ENCODE measurements around the gene FXYD3.

The FXYD3 gene

DNA sequence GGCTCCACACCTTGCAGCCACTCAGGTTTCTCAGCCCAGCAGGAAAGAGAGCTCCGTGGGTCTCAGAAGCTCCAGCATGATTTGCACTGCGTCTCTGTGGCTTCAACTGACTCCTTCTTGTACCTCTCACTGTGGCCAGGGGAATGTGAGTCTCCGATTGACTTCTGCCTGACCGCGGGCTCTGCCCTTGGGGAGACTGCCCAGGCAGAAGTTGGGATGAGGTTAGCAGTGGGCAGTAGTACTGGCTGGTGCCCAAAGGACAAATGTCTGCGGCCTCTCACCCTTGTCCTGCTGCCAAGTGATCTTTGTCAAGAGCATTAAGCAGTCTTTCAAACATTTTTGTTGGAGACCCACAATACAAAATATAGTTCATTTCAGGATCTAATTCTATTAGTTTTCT is 34.4 kb upstream of the FXYD3 start:
- TF ChIP-seq, protein P1, sequence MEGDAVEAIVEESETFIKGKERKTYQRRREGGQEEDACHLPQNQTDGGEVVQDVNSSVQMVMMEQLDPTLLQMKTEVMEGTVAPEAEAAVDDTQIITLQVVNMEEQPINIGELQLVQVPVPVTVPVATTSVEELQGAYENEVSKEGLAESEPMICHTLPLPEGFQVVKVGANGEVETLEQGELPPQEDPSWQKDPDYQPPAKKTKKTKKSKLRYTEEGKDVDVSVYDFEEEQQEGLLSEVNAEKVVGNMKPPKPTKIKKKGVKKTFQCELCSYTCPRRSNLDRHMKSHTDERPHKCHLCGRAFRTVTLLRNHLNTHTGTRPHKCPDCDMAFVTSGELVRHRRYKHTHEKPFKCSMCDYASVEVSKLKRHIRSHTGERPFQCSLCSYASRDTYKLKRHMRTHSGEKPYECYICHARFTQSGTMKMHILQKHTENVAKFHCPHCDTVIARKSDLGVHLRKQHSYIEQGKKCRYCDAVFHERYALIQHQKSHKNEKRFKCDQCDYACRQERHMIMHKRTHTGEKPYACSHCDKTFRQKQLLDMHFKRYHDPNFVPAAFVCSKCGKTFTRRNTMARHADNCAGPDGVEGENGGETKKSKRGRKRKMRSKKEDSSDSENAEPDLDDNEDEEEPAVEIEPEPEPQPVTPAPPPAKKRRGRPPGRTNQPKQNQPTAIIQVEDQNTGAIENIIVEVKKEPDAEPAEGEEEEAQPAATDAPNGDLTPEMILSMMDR (IDR thresholded peaks at IDR 0.05; ENCODE audit: insufficient read depth, low read length, poor library complexity, severe bottlenecking), result no peak
- Histone ChIP-seq H3K36me3 (ENCODE audit: control insufficient read depth, insufficient read depth, low read length) (no peaks in the 10 kb centered on the region), H3K27me3 (replicated peaks; ENCODE audit: control insufficient read depth, insufficient read depth, low read length) (no peaks in the 10 kb centered on the region), H3K4me3 (replicated peaks; ENCODE audit: low read depth, low read length) (no peak overlapping the region)
- no peak for DNase-seq (ENCODE audit: extremely low read depth, insufficient read length)

DNA sequence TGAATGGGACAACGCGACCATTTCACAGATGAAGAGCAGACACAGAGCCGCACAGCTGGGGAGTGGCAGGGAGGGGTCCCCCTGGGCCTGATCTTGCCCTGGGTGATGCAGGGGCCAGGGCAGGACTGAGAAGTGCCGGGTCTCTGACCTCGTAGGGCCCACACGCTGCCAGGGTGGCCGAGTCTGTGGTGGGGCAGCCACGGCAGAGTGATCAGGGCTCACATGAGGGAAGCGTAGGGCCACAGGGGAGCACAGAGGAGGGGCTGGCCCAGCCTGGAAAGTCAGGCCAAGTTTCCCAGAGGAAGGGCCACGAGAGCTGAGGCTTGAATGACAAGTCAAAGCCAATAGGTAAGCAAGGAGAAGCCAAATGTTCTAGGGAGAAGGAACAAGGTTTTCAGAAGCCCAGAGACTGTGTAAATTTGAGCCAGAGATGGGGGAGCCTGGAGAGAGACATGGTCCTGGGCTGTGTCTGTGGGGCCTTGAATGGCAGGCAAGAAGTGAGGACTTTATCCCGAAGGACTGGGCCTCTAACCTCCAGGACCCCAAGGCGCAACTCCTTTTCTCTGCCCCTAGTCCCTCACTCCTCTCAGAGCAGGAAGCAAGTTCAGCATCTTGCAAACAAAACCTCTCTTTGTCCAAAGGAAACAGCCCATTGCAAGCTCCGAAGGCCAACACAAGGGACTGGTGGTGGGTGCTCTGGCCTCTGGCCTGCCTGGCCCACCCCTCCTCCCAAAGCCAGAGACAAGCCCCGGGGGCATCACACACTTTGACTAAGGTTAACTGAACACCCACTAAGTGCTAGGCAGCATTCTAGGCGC is 31.7 kb upstream of the FXYD3 start:
- Histone ChIP-seq H3K27me3 (replicated peaks; ENCODE audit: control insufficient read depth, insufficient read depth, low read length) (no peaks in the 10 kb centered on the region), H3K36me3 (ENCODE audit: control insufficient read depth, insufficient read depth, low read length) (no peaks in the 10 kb centered on the region), H3K4me3 (replicated peaks; ENCODE audit: low read depth, low read length) (no peak overlapping the region)
- TF ChIP-seq, protein P1 (IDR thresholded peaks at IDR 0.05; ENCODE audit: insufficient read depth, low read length, poor library complexity, severe bottlenecking), result no peak
- no peak for DNase-seq (ENCODE audit: extremely low read depth, insufficient read length)

DNA sequence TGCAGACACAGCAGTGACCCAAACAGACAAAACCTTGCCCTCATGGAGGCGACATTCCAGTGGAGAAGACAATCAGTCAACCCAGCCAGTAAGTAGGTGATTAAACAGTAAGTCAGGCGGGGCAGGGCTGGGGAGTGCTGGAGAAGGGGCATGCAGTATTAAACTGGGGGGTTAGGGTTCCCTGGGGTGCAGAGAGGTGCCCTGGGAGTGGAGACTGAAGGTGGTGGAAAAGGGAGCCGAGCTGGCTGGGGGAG is 31.2 kb upstream of the FXYD3 start:
- no peak for DNase-seq (ENCODE audit: extremely low read depth, insufficient read length)
- TF ChIP-seq, protein P1 (IDR thresholded peaks at IDR 0.05; ENCODE audit: insufficient read depth, low read length, poor library complexity, severe bottlenecking), result no peak
- Histone ChIP-seq H3K27me3 (replicated peaks; ENCODE audit: control insufficient read depth, insufficient read depth, low read length) (no peaks in the 10 kb centered on the region), H3K36me3 (ENCODE audit: control insufficient read depth, insufficient read depth, low read length) (no peaks in the 10 kb centered on the region), H3K4me3 (replicated peaks; ENCODE audit: low read depth, low read length) (no peak overlapping the region)

DNA sequence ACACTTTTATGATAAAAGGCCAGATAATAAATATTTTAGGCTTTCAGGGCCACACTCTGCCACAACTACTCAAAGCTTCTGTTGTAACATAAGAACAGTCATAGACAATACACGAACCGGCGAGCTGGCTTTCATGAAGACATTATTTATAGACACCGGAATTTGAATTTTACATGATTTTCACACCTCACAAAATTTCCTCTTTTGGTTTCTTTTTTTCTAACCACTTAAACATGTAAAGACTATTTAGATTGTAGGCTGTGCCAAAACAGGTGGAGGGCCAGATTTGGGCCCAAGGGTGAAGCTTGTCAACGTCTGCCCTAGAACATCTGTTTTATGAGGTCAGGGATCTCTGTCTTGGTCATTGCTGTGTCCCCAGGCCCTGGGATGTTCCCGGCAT is 29.7 kb upstream of the FXYD3 start:
- no peaks in the 10 kb centered on the region for H3K27me3 ChIP-seq (replicated peaks; ENCODE audit: control insufficient read depth, insufficient read depth, low read length)
- TF ChIP-seq, protein P1 (IDR thresholded peaks at IDR 0.05; ENCODE audit: insufficient read depth, low read length, poor library complexity, severe bottlenecking), result no peak
- DNase-seq (ENCODE audit: extremely low read depth, insufficient read length), result peak; percentile 56
- H3K4me3 ChIP-seq (replicated peaks; ENCODE audit: low read depth, low read length), result no peak overlapping the region
- H3K36me3 ChIP-seq (ENCODE audit: control insufficient read depth, insufficient read depth, low read length), result no peaks in the 10 kb centered on the region

DNA sequence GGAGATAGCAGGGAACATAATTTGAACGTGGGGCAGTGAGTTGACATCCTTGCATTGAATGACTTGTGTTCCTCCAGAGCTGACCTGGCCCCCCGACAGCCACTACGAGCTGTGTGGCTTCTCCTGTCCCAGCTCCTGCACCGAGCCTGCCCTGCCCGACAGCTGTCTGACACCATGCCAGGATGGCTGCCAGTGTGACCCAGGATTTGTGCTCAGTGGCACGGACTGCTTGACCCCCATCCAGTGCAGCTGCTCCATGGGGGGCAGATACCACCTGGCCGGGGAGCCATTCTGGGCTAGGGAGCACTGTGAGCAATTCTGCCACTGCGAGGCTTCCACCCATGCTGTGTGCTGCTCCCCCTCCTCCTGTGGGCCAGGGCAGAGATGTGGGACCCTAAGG is 29.2 kb upstream of the FXYD3 start:
- no peak for DNase-seq (ENCODE audit: extremely low read depth, insufficient read length)
- no peaks in the 10 kb centered on the region for H3K36me3 ChIP-seq (ENCODE audit: control insufficient read depth, insufficient read depth, low read length)
- TF ChIP-seq, protein P1 (IDR thresholded peaks at IDR 0.05; ENCODE audit: insufficient read depth, low read length, poor library complexity, severe bottlenecking), result no peak
- H3K4me3 ChIP-seq (replicated peaks; ENCODE audit: low read depth, low read length), result no peak overlapping the region
- H3K27me3 ChIP-seq (replicated peaks; ENCODE audit: control insufficient read depth, insufficient read depth, low read length), result no peaks in the 10 kb centered on the region

DNA sequence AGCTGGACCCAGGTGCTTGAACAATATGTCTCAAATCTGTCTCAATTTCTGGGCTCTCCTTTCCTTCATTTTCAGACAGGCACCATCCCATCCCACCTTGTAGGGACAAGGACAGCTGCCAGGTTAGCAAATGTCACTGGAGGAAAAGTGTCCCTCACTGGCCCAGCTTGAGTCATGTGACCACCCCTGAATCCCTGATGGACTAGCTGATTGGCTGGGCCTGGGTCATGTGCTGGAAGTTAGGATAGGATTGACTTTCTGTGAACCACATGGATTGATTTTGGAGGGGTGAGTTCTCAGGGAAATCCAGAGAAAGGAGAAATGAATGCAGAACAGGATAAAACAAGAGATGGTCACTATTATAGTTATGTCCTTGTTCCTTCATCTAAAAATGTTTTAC is 28.2 kb upstream of the FXYD3 start:
- Histone ChIP-seq H3K4me3 (replicated peaks; ENCODE audit: low read depth, low read length) (no peak overlapping the region), H3K36me3 (ENCODE audit: control insufficient read depth, insufficient read depth, low read length) (no peaks in the 10 kb centered on the region), H3K27me3 (replicated peaks; ENCODE audit: control insufficient read depth, insufficient read depth, low read length) (no peaks in the 10 kb centered on the region)
- no peak for DNase-seq (ENCODE audit: extremely low read depth, insufficient read length)
- TF ChIP-seq, protein P1 (IDR thresholded peaks at IDR 0.05; ENCODE audit: insufficient read depth, low read length, poor library complexity, severe bottlenecking), result no peak

All from GM06990 (cell line).